Mesendoderm (in vitro differentiated cells): Measurements from ENCODE around the gene ATF3.

ENCODE experiments used
- DNase-seq: peaks from one replicate; pipeline ENCODE4 v3.0.0; 2013
- H2AK5ac ChIP-seq: 2 replicates; pipeline ENCODE4 v1.6.1; 2013; ENCODE audit warnings: low read length, inconsistent platforms
- H2BK120ac ChIP-seq: 2 replicates; pipeline ENCODE4 v1.6.1; 2013; ENCODE audit warnings: low read depth, mild to moderate bottlenecking, low read length, moderate library complexity, mixed read lengths
- H2BK15ac ChIP-seq: replicated peaks from 2 replicates; pipeline ENCODE4 v1.6.1; 2013; ENCODE audit warnings: low read depth, mild to moderate bottlenecking, moderate library complexity
- H2BK5ac ChIP-seq: 2 replicates; pipeline ENCODE4 v1.6.1; 2013; ENCODE audit warnings: low read length, inconsistent platforms
- H3K18ac ChIP-seq: 2 replicates; pipeline ENCODE4 v1.6.1; 2013; ENCODE audit warnings: mild to moderate bottlenecking, low read length, mixed read lengths
- H3K23ac ChIP-seq: one replicate; pipeline ENCODE4 v1.6.1; 2013; ENCODE audit warnings: low read length
- H3K27ac ChIP-seq: 2 replicates; pipeline ENCODE4 v1.5.1; 2013; ENCODE audit warnings: low read depth, mild to moderate bottlenecking, inconsistent platforms, low read length, moderate library complexity
- H3K27me3 ChIP-seq: 2 replicates; pipeline ENCODE4 v1.6.1; 2013; ENCODE audit warnings: low read length, control low read depth, mild to moderate bottlenecking, inconsistent platforms; ENCODE audit not compliant: insufficient read depth, poor library complexity
- H3K36me3 ChIP-seq: 2 replicates; pipeline ENCODE4 v1.6.1; 2013; ENCODE audit warnings: low read length, inconsistent platforms; ENCODE audit not compliant: control insufficient read depth, insufficient read depth
- H3K4ac ChIP-seq: one replicate; pipeline ENCODE4 v1.6.1; 2013; ENCODE audit warnings: low read depth, mild to moderate bottlenecking, low read length, moderate library complexity
- H3K4me1 ChIP-seq: 2 replicates; pipeline ENCODE4 v1.6.1; 2013; ENCODE audit warnings: low read depth, low read length, inconsistent platforms; ENCODE audit not compliant: control insufficient read depth
- H3K4me2 ChIP-seq: 2 replicates; pipeline ENCODE4 v1.6.1; 2013; ENCODE audit warnings: low read length
- H3K4me3 ChIP-seq: 2 replicates; pipeline ENCODE4 v1.5.1; 2013; ENCODE audit warnings: mild to moderate bottlenecking, low read length
- H3K56ac ChIP-seq: one replicate; pipeline ENCODE4 v1.6.1; 2013; ENCODE audit warnings: low read length
- H3K79me1 ChIP-seq: 2 replicates; pipeline ENCODE4 v1.6.1; 2013; ENCODE audit warnings: low read length, inconsistent platforms
- H3K79me2 ChIP-seq: 2 replicates; pipeline ENCODE4 v1.6.1; 2013; ENCODE audit warnings: mild to moderate bottlenecking, low read length; ENCODE audit not compliant: control insufficient read depth, insufficient read depth
- H3K9ac ChIP-seq: 2 replicates; pipeline ENCODE4 v1.6.1; 2013; ENCODE audit warnings: low read length, inconsistent platforms
- H4K5ac ChIP-seq: one replicate; pipeline ENCODE4 v1.6.1; 2013; ENCODE audit warnings: low read length
- H4K8ac ChIP-seq: one replicate; pipeline ENCODE4 v1.6.1; 2013; ENCODE audit warnings: low read depth, mild to moderate bottlenecking, control low read depth, low read length, moderate library complexity
- WGBS: extraction: QIAGEN DNeasy Blood & Tissue Kit; methylation state at CpG from one replicate; pipeline ENCODE4 v1.1.7; 2013; ENCODE audit warnings: low lambda C conversion rate, missing lambda C conversion rate; ENCODE audit not compliant: insufficient coverage; ENCODE audit errors: extremely low coverage; 5-methylcytosine and 5-hydroxymethylcytosine counted together

Gene ATF3

GRCh38 chr1:212583643-212584042 lies 24.9 kb upstream of the ATF3 start:
- Histone ChIP-seq H3K79me2 (no peaks in the 10 kb centered on the region), H3K4ac (no peak overlapping the region), H4K8ac (no peak overlapping the region), H2BK5ac (no peak overlapping the region), H2BK120ac (no peak overlapping the region), H3K36me3 (no peaks in the 10 kb centered on the region), H2BK15ac (no peak overlapping the region), H2AK5ac (no peak overlapping the region), H4K5ac (no peak overlapping the region), H3K27me3 (no peaks in the 10 kb centered on the region), H3K9ac (no peak overlapping the region), H3K79me1 (no peaks in the 10 kb centered on the region), H3K27ac (no peak overlapping the region), H3K23ac (no peak overlapping the region), H3K56ac (no peak overlapping the region), H3K18ac (no peak overlapping the region), H3K4me1 (no peaks in the 10 kb centered on the region), H3K4me2 (no peak overlapping the region), H3K4me3 (no peak overlapping the region)
- DNase-seq: peak; percentile 22
- no CpG with 5 or more reads among the region's 7 CpGs for WGBS

- Histone ChIP-seq H4K5ac (no peak overlapping the region), H3K4me2 (no peak overlapping the region), H3K4ac (no peak overlapping the region), H3K27ac (no peak overlapping the region), H3K4me3 (no peak overlapping the region), H3K79me1 (no peaks in the 10 kb centered on the region), H2BK5ac (no peak overlapping the region), H3K27me3 (no peaks in the 10 kb centered on the region), H2BK15ac (no peak overlapping the region), H3K36me3 (no peaks in the 10 kb centered on the region), H3K79me2 (no peaks in the 10 kb centered on the region), H3K18ac (no peak overlapping the region), H4K8ac (no peak overlapping the region), H3K56ac (no peak overlapping the region), H3K4me1 (no peaks in the 10 kb centered on the region), H3K23ac (no peak overlapping the region), H3K9ac (no peak overlapping the region), H2AK5ac (no peak overlapping the region), H2BK120ac (no peak overlapping the region)
- no peak for DNase-seq
- no CpG with 5 or more reads among the region's 5 CpGs for WGBS
Observed at GRCh38 chr1:212584092-212584886, 24.3 kb upstream of the ATF3 start.

- no peak overlapping the region for H2BK15ac ChIP-seq
- no peak overlapping the region for H3K4ac ChIP-seq
- no peaks in the 10 kb centered on the region for H3K79me2 ChIP-seq
- DNase-seq: no peak
- H3K56ac ChIP-seq: no peak overlapping the region
- no peak overlapping the region for H3K23ac ChIP-seq
- no peak overlapping the region for H3K18ac ChIP-seq
- H3K36me3 ChIP-seq: no peaks in the 10 kb centered on the region
- H2AK5ac ChIP-seq: no peak overlapping the region
- H3K4me3 ChIP-seq: no peak overlapping the region
- H2BK5ac ChIP-seq: no peak overlapping the region
- no peak overlapping the region for H2BK120ac ChIP-seq
- H3K27me3 ChIP-seq: no peaks in the 10 kb centered on the region
- no peak overlapping the region for H3K9ac ChIP-seq
- no peak overlapping the region for H3K4me2 ChIP-seq
- H3K27ac ChIP-seq: no peak overlapping the region
- WGBS: no CpG with 5 or more reads among the region's 6 CpGs
- H3K79me1 ChIP-seq: no peaks in the 10 kb centered on the region
- H4K8ac ChIP-seq: no peak overlapping the region
- no peaks in the 10 kb centered on the region for H3K4me1 ChIP-seq
- H4K5ac ChIP-seq: no peak overlapping the region
Observed at GRCh38 chr1:212585210-212585609, 23.4 kb upstream of the ATF3 start.

- Histone ChIP-seq H2BK15ac (no peak overlapping the region), H4K5ac (no peak overlapping the region), H3K9ac (no peak overlapping the region), H2AK5ac (no peak overlapping the region), H3K79me2 (no peaks in the 10 kb centered on the region), H3K36me3 (no peaks in the 10 kb centered on the region), H3K18ac (no peak overlapping the region), H3K23ac (no peak overlapping the region), H2BK5ac (no peak overlapping the region), H4K8ac (no peak overlapping the region), H3K4ac (no peak overlapping the region), H2BK120ac (no peak overlapping the region), H3K4me2 (no peak overlapping the region), H3K27me3 (no peaks in the 10 kb centered on the region), H3K27ac (no peak overlapping the region), H3K56ac (no peak overlapping the region), H3K4me1 (no peaks in the 10 kb centered on the region), H3K4me3 (no peak overlapping the region), H3K79me1 (no peaks in the 10 kb centered on the region)
- no peak for DNase-seq
- WGBS: no CpG with 5 or more reads among the region's 7 CpGs
Observed at GRCh38 chr1:212586206-212587015, 22.1 kb upstream of the ATF3 start.

GRCh38 chr1:212587016-212587887 lies 21.3 kb upstream of the ATF3 start:
- H3K79me1 ChIP-seq: no peaks in the 10 kb centered on the region

More at GRCh38 chr1:212587016-212587887, 21.3 kb upstream of the ATF3 start:
- Histone ChIP-seq H3K27ac (no peak overlapping the region), H2AK5ac (no peak overlapping the region), H3K4ac (no peak overlapping the region), H3K4me3 (no peak overlapping the region), H3K79me2 (no peaks in the 10 kb centered on the region), H3K23ac (no peak overlapping the region), H2BK15ac (no peak overlapping the region), H3K18ac (no peak overlapping the region), H2BK5ac (no peak overlapping the region), H4K8ac (no peak overlapping the region), H4K5ac (no peak overlapping the region), H3K4me1 (no peaks in the 10 kb centered on the region), H3K27me3 (no peaks in the 10 kb centered on the region), H3K4me2 (no peak overlapping the region), H3K9ac (no peak overlapping the region), H2BK120ac (no peak overlapping the region), H3K36me3 (no peaks in the 10 kb centered on the region), H3K56ac (no peak overlapping the region)
- no peak for DNase-seq
- WGBS: 100% methylated on average over 3 of the region's 11 CpGs
